ENCODE data around the gene MATCAP1. TPM values are rescaled to one million over a fixed set of nuclear protein-coding genes. Genes with fewer than 3 reads are reported as not detected.

Gene MATCAP1
- total and polyA plus RNA-seq, 2 of the 13 experiments (the other 11 are each of a cell fraction or from before 2014, with no cell fraction given): 11.2 to 24.5 TPM

- TF ChIP-seq LRRFIP1 (CRISPR knock-in tag; conservative IDR thresholded peaks at IDR 0.05): no peak
- TF ChIP-seq JUNB (CRISPR knock-in tag; IDR thresholded peaks at IDR 0.05; ENCODE audit: borderline replicate concordance): no peak
- no peak for TF ChIP-seq ZNF841 (CRISPR knock-in tag; IDR thresholded peaks at IDR 0.05; ENCODE audit: borderline replicate concordance)
- TF ChIP-seq MEIS2 (CRISPR knock-in tag; IDR thresholded peaks at IDR 0.05): peak; percentile 81; the same call in 1 of the 2 replicates
- TF ChIP-seq FOSL2 (CRISPR knock-in tag; IDR thresholded peaks at IDR 0.05): no peak; the same call in 1 of the 2 replicates
- TF ChIP-seq GABPA (IDR thresholded peaks at IDR 0.05; ENCODE audit: low read depth, low read length): no peak
- TF ChIP-seq GABPA (CRISPR knock-in tag; IDR thresholded peaks at IDR 0.05; ENCODE audit: low read depth): no peak
- TF ChIP-seq SMC3 (IDR thresholded peaks at IDR 0.05; ENCODE audit: low read length): peak; percentile 53; the same call in 1 of the 2 replicates
- no peak for TF ChIP-seq ZNF644 (CRISPR knock-in tag; IDR thresholded peaks at IDR 0.05; ENCODE audit: low read depth)
- TF ChIP-seq ZNF589 (CRISPR knock-in tag; conservative IDR thresholded peaks at IDR 0.05): no peak
- TF ChIP-seq ZNF460 (CRISPR knock-in tag; IDR thresholded peaks at IDR 0.05; ENCODE audit: borderline replicate concordance): no peak
- TF ChIP-seq POGZ (CRISPR knock-in tag; IDR thresholded peaks at IDR 0.05): no peak
- no peak for TF ChIP-seq MTA3 (CRISPR knock-in tag; IDR thresholded peaks at IDR 0.05)
- TF ChIP-seq ZNF704 (CRISPR knock-in tag; IDR thresholded peaks at IDR 0.05; ENCODE audit: borderline replicate concordance): 0 out of 2 replicates have a peak, but pooled peaks have one; percentile 31
- TF ChIP-seq ZNF207 (IDR thresholded peaks at IDR 0.05; ENCODE audit: borderline replicate concordance): no peak
- TF ChIP-seq SAP130 (CRISPR knock-in tag; IDR thresholded peaks at IDR 0.05; ENCODE audit: low read depth): peak; percentile 60
- TF ChIP-seq ZNF343 (CRISPR knock-in tag; IDR thresholded peaks at IDR 0.05): peak; percentile 85; the same call in 1 of the 2 replicates
- TF ChIP-seq HNF1A (IDR thresholded peaks at IDR 0.05; ENCODE audit: low read depth): no peak
- TF ChIP-seq HNF1A (CRISPR knock-in tag; IDR thresholded peaks at IDR 0.05; ENCODE audit: borderline replicate concordance): peak; percentile 51; the same call in 1 of the 2 replicates
- TF ChIP-seq ZMAT3 (CRISPR knock-in tag; conservative IDR thresholded peaks at IDR 0.05): no peak
- TF ChIP-seq PBX3 (CRISPR knock-in tag; IDR thresholded peaks at IDR 0.05; ENCODE audit: borderline replicate concordance): no peak
- TF ChIP-seq KDM6A (CRISPR knock-in tag; IDR thresholded peaks at IDR 0.05; ENCODE audit: low read depth): no peak
Measured at GRCh38 chr16:67155295-67156142, 28.2 kb downstream of the MATCAP1 start (continued).

All from HepG2 (cell line).